ENCODE measurements around the gene SND1.

DNA sequence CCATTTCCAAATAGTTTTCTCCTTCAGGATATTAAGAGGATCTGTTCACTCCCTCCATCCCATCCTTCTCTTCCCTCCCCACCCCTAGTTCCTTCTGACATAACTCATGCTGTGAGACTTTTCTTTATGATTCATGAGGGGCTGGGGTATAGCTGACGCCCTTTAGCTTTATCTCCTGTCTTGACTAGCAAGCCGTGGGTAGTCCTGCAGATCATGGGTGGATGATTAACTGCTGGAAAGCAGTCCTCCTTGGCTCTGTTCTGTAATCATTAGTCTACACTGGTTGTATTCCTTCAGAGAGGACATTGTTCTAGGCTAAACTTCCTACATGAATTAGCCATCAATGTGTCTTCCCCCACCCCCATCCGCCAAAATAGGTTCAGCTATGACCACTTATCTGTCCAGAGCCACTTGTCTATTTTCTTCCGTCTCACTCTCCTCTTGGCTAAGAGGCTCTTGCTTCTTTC, 243.9 kb downstream of the SND1 start:
- TF ChIP-seq CTCF (IDR thresholded peaks at IDR 0.05) = no peak
- no peak for TF ChIP-seq EP300 (IDR thresholded peaks at IDR 0.05; ENCODE audit: low read depth)
- TF ChIP-seq POLR2A (IDR thresholded peaks at IDR 0.05) = no peak

Data from transverse colon (tissue), 3 donors.